H1 (cell line): ENCODE data around the gene OR13G1. TPM values are rescaled to one million over a fixed set of nuclear protein-coding genes. Genes with fewer than 3 reads are reported as not detected.
A peak's percentile ranks its signal among the peaks of the same experiment; 100 is the strongest.

ENCODE experiments used
- CTCF ChIA-PET: fragments of 300-600 bp; sonication (Branson Sonifier 250); formaldehyde crosslinking; loops from one replicate; lab custom pipeline; 2021; ENCODE audit not compliant: partially characterized antibody; lab: Charles Lee
- POLR2A ChIA-PET: fragments of 300-600 bp; sonication (Branson Sonifier 250); formaldehyde crosslinking; loops from one replicate; lab custom pipeline; 2021; ENCODE audit warnings: inconsistent platforms; ENCODE audit not compliant: partially characterized antibody; lab: Charles Lee
- DNase-seq, 2 experiments: peaks; one replicate each; pipeline versions ENCODE4 v3.0.0 to v3.0.0-alpha.2; 2010 to 2022; ENCODE audit warnings: low spot score in 2 of 2, low read depth in 1 of 2, mixed read lengths in 1 of 2
- FAIRE-seq: peaks from 2 replicates; lab custom pipeline; 2011; peaks lifted over from hg19 to GRCh38; lab: Jason Lieb, UNC
- H2AFZ ChIP-seq: 2 replicates; pipeline ENCODE4 v1.8.1; 2012; ENCODE audit warnings: low read length, inconsistent platforms
- H2AK5ac ChIP-seq: 2 replicates; pipeline ENCODE4 v1.6.1; 2013; ENCODE audit warnings: low read depth, low read length
- H2BK120ac ChIP-seq: replicated peaks from 2 replicates; pipeline ENCODE3; 2013; ENCODE audit warnings: low read depth, low read length, inconsistent platforms
- H2BK12ac ChIP-seq: 2 replicates; pipeline ENCODE4 v1.6.1; 2013; ENCODE audit warnings: low read depth, low read length
- H2BK15ac ChIP-seq: 2 replicates; pipeline ENCODE4 v1.6.1; 2013; ENCODE audit warnings: low read length
- H2BK20ac ChIP-seq: 2 replicates; pipeline ENCODE4 v1.6.1; 2013; ENCODE audit warnings: low read length
- H2BK5ac ChIP-seq: 2 replicates; pipeline ENCODE4 v1.6.1; 2013; ENCODE audit warnings: low read depth, low read length
- H3K14ac ChIP-seq: 2 replicates; pipeline ENCODE4 v1.6.1; 2013; ENCODE audit warnings: inconsistent platforms; ENCODE audit not compliant: insufficient read length
- H3K18ac ChIP-seq: 2 replicates; pipeline ENCODE4 v1.6.1; 2013; ENCODE audit warnings: low read length; ENCODE audit errors: extremely low read depth
- H3K23ac ChIP-seq: 2 replicates; pipeline ENCODE4 v1.6.1; 2013; ENCODE audit warnings: inconsistent platforms; ENCODE audit not compliant: insufficient read length
- H3K23me2 ChIP-seq: 2 replicates; pipeline ENCODE4 v1.6.1; 2013; ENCODE audit warnings: low read depth, low read length
- H3K27ac ChIP-seq: 2 replicates; pipeline ENCODE4 v1.6.1; 2011; ENCODE audit warnings: low read depth, low read length, inconsistent platforms
- H3K27me3 ChIP-seq, 4 experiments: replicated peaks in 1 of 4; 1 replicate in 1 of 4; 2 replicates in 3 of 4; pipeline versions ENCODE4 v1.6.1 to v1.8.1; 2011 to 2013; ENCODE audit warnings: low read length in 3 of 4, mild to moderate bottlenecking in 3 of 4, inconsistent platforms in 2 of 4, mixed read lengths in 2 of 4, moderate library complexity in 1 of 4; ENCODE audit not compliant: control insufficient read depth in 3 of 4, insufficient read depth in 3 of 4; ENCODE audit errors: extremely low read depth in 1 of 4
- H3K36me3 ChIP-seq, 4 experiments: 2 replicates each; pipeline versions ENCODE4 v1.6.1 to v1.8.1; 2011 to 2013; ENCODE audit warnings: mild to moderate bottlenecking in 4 of 4, low read length in 3 of 4, moderate library complexity in 2 of 4, control low read depth in 1 of 4, inconsistent platforms in 1 of 4; ENCODE audit not compliant: insufficient read depth in 4 of 4, control insufficient read depth in 2 of 4
- H3K4ac ChIP-seq: replicated peaks from 2 replicates; pipeline ENCODE3; 2013; ENCODE audit warnings: low read length, low read depth, mixed read lengths, inconsistent platforms; ENCODE audit not compliant: insufficient read length
- H3K4me1 ChIP-seq, 4 experiments: replicated peaks in 1 of 4; 1 replicate in 1 of 4; 2 replicates in 3 of 4; pipeline versions ENCODE4 v1.6.1 to v1.8.1; 2011 to 2013; ENCODE audit warnings: low read length in 3 of 4, inconsistent platforms in 2 of 4, mixed read lengths in 1 of 4; ENCODE audit not compliant: insufficient read depth in 4 of 4, control insufficient read depth in 3 of 4
- H3K4me2 ChIP-seq, 2 experiments: 2 replicates each; pipeline versions ENCODE4 v1.6.1 to v1.8.1; 2011 to 2013; ENCODE audit warnings: low read depth in 2 of 2, low read length in 2 of 2, control low read depth in 1 of 2, inconsistent platforms in 1 of 2, mild to moderate bottlenecking in 1 of 2; ENCODE audit not compliant: insufficient read depth in 1 of 2
- H3K4me3 ChIP-seq, 4 experiments: fragments of 200-600, 300-600 bp in 1 of 4; sonication (generic), shearing (Covaris generic), sonication (Bioruptor Twin) in 1 of 4; 2 replicates each; pipeline versions ENCODE4 v1.5.1 to v1.8.1; 2011 to 2016; ENCODE audit warnings: low read length in 4 of 4, low read depth in 3 of 4, control low read depth in 2 of 4, inconsistent platforms in 2 of 4, mild to moderate bottlenecking in 2 of 4, mixed read lengths in 1 of 4, moderate library complexity in 1 of 4; ENCODE audit not compliant: insufficient read depth in 2 of 4; ENCODE audit errors: extremely low read depth in 1 of 4
- H3K56ac ChIP-seq: replicated peaks from 2 replicates; pipeline ENCODE3; 2013; ENCODE audit warnings: low read depth, mild to moderate bottlenecking, mixed read lengths, low read length, inconsistent platforms; ENCODE audit not compliant: insufficient read length
- H3K79me1 ChIP-seq: 2 replicates; pipeline ENCODE4 v1.6.1; 2013; ENCODE audit warnings: low read depth, low read length, control low read depth
- H3K79me2 ChIP-seq, 2 experiments: 2 replicates each; pipeline versions ENCODE4 v1.6.1 to v1.8.1; 2012 to 2013; ENCODE audit warnings: low read length in 2 of 2, mild to moderate bottlenecking in 2 of 2, inconsistent platforms in 1 of 2; ENCODE audit not compliant: insufficient read depth in 2 of 2, control insufficient read depth in 1 of 2
- H3K9ac ChIP-seq, 4 experiments: replicated peaks in 1 of 4; 1 replicate in 1 of 4; 2 replicates in 3 of 4; pipeline versions ENCODE4 v1.6.1 to v1.8.1; 2011 to 2013; ENCODE audit warnings: low read depth in 3 of 4, low read length in 3 of 4, control low read depth in 2 of 4, mild to moderate bottlenecking in 2 of 4, moderate library complexity in 2 of 4, inconsistent platforms in 1 of 4; ENCODE audit errors: extremely low read depth in 1 of 4
- H3K9me3 ChIP-seq, 2 experiments: 2 replicates each; pipeline versions ENCODE4 v1.6.1 to v1.8.1; 2012 to 2013; ENCODE audit warnings: mild to moderate bottlenecking in 2 of 2, moderate library complexity in 2 of 2, control low read depth in 1 of 2, inconsistent platforms in 1 of 2, low read depth in 1 of 2, low read length in 1 of 2, mixed read lengths in 1 of 2; ENCODE audit not compliant: insufficient read depth in 2 of 2
- H4K20me1 ChIP-seq, 2 experiments: replicated peaks in 1 of 2; 2 replicates each; pipeline versions ENCODE3 to v1.8.1; 2011 to 2013; ENCODE audit warnings: inconsistent platforms in 2 of 2, low read length in 2 of 2, mild to moderate bottlenecking in 1 of 2; ENCODE audit not compliant: insufficient read depth in 2 of 2, control insufficient read depth in 1 of 2
- H4K5ac ChIP-seq: 2 replicates; pipeline ENCODE4 v1.6.1; 2013; ENCODE audit warnings: low read length, low read depth, mixed read lengths, inconsistent platforms; ENCODE audit not compliant: insufficient read length
- H4K8ac ChIP-seq: 2 replicates; pipeline ENCODE4 v1.8.0; 2013; ENCODE audit warnings: mild to moderate bottlenecking, moderate library complexity, low read length, inconsistent platforms; ENCODE audit not compliant: insufficient read depth; ENCODE audit errors: extremely low read depth
- H4K91ac ChIP-seq: replicated peaks from 2 replicates; pipeline ENCODE3; 2013; ENCODE audit warnings: low read length, mixed read lengths, inconsistent platforms; ENCODE audit not compliant: insufficient read length
- CHD1 ChIP-seq: IDR thresholded peaks from 2 replicates; pipeline ENCODE4 v1.6.1; 2012; ENCODE audit warnings: low read depth, low read length, improper control_type of control experiment
- CREB1 ChIP-seq: IDR thresholded peaks from 2 replicates; pipeline ENCODE4 v1.6.1; 2012; ENCODE audit warnings: inconsistent platforms
- EZH2 ChIP-seq: fragments of 200-600 bp; sonication (generic); IDR thresholded peaks from 2 replicates; pipeline ENCODE4 v1.7.1; 2012; ENCODE audit warnings: low read depth, mild to moderate bottlenecking, moderate library complexity, low read length, inconsistent platforms; ENCODE audit not compliant: severe bottlenecking
- FOSL1 ChIP-seq: IDR thresholded peaks from 2 replicates; pipeline ENCODE4 v1.6.1; 2011; ENCODE audit warnings: mild to moderate bottlenecking, low read depth, low read length, moderate library complexity; ENCODE audit not compliant: insufficient read depth
- JUN ChIP-seq: IDR thresholded peaks from 2 replicates; pipeline ENCODE4 v1.6.1; 2011; ENCODE audit warnings: low read depth, mild to moderate bottlenecking, improper control_type of control experiment, low read length
- KDM1A ChIP-seq: fragments of 200-600, 300-600 bp; sonication (generic); IDR thresholded peaks from 2 replicates; pipeline ENCODE4 v1.7.1; 2016; ENCODE audit warnings: mild to moderate bottlenecking, low read length, borderline replicate concordance
- KDM4A ChIP-seq: IDR thresholded peaks from one replicate; pipeline ENCODE4 v1.7.1; 2012; ENCODE audit warnings: low read depth, mild to moderate bottlenecking, moderate library complexity, low read length, inconsistent platforms; ENCODE audit not compliant: severe bottlenecking
- MAFK ChIP-seq: IDR thresholded peaks from 2 replicates; pipeline ENCODE4 v1.6.1; 2012; ENCODE audit warnings: low read depth, mild to moderate bottlenecking, improper control_type of control experiment, low read length
- NANOG ChIP-seq: IDR thresholded peaks from 2 replicates; pipeline ENCODE4 v1.6.1; 2011; ENCODE audit warnings: low read length, low read depth, mild to moderate bottlenecking, inconsistent platforms; ENCODE audit not compliant: insufficient read depth, poor library complexity, severe bottlenecking
- RBBP5 ChIP-seq: IDR thresholded peaks from 2 replicates; pipeline ENCODE4 v1.7.1; 2012; ENCODE audit warnings: low read depth, mild to moderate bottlenecking, inconsistent platforms, low read length, moderate library complexity, borderline replicate concordance
- SP1 ChIP-seq: IDR thresholded peaks from 2 replicates; pipeline ENCODE4 v1.6.1; 2011; ENCODE audit warnings: low read depth, low read length
- ZNF274 ChIP-seq: IDR thresholded peaks from 2 replicates; pipeline ENCODE4 v1.7.0; 2012; ENCODE audit warnings: low read length, borderline replicate concordance; ENCODE audit errors: extremely low read depth
- WGBS, 2 experiments: shearing (Covaris generic) in 1 of 2; methylation state at CpG; one replicate each; pipeline versions ENCODE4 v1.1.6 to v1.1.7; 2013 to 2015; ENCODE audit warnings: low lambda C conversion rate in 2 of 2, mixed read lengths in 2 of 2, inconsistent platforms in 1 of 2, low coverage in 1 of 2, missing lambda C conversion rate in 1 of 2; ENCODE audit not compliant: insufficient replicate concordance in 2 of 2, insufficient coverage in 1 of 2, insufficient read length in 1 of 2; ENCODE audit errors: extremely low coverage in 1 of 2, missing lambda C conversion rate in 1 of 2; 5-methylcytosine and 5-hydroxymethylcytosine counted together
- polyA plus RNA-seq, 7 experiments: library from polyadenylated mRNA; depleted of rRNA in 3 of 7; stranded (reverse) in 5 of 7; unstranded in 2 of 7; fragments of >200 nt in 5 of 7; fragments of 200-250 nt in 2 of 7; gene quantifications; 1 replicate in 5 of 7; 2 replicates in 1 of 7; 4 replicates in 1 of 7; pipeline versions ENCODE4 v1.2.1 to v1.2.3, GENCODE V29; 2011 to 2013; ENCODE audit warnings: missing spikeins in 2 of 7, mixed read lengths in 2 of 7
- total RNA-seq: library from RNA; stranded (reverse); fragmentation: NEBNext Ultra II Directional; extraction: Animal tissue kit (Norgen Biotek cat#: 25700); gene quantifications from 2 replicates; pipeline ENCODE4 v1.2.1, GENCODE V29; 2021
- TF ChIP-seq, protein P1 (sequence below): IDR thresholded peaks from 2 replicates; pipeline ENCODE4 v1.6.1; 2011; ENCODE audit warnings: low read depth, mild to moderate bottlenecking, low read length; ENCODE audit not compliant: insufficient read depth

The OR13G1 gene
- total and polyA plus RNA-seq, 2 of the 8 experiments (the other 6 are each of a cell fraction or from before 2014, with no cell fraction given) = not detected

DNA sequence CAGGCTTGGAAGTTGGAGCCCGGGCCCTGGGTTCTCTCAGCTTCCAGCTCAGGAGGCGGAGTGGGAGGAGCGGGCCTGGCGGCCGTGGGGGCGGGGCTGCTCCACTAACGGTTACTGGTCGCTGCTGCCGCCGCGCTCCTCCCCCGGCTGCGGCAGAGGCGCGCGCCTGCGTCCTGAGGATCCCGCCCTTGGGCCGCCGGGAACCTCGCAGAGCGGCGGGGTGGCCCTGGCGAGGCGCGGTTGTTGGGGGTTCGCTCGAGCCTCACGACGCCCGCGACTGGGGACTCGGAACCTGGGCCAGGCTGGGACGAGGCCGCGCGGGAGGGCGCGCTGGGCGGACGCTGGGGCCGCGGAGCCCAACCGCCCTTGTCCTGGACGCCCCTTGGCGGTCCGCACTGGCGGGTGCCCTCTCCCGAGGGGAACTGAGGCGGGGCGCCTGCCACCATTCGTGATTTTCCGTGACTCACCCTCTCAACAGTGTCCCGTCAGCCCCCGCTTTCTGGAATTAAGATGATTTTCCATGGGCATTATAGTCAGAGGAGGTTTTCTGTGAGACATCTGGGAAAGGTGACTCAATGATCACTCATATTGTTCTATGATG lies 40.1 kb downstream of the OR13G1 start:
- ChIA-PET POLR2A (no interaction called here), CTCF (no interaction called here)
- Histone ChIP-seq H3K36me3 (no peaks in the 10 kb centered on the region), H4K91ac (no peak overlapping the region), H3K79me2 (no peaks in the 10 kb centered on the region), H3K23ac (no peak overlapping the region), H2AK5ac (no peak overlapping the region), H3K23me2 (0 out of 2 replicates have a peak, but pooled peaks cover 3% of the 10 kb centered on the region), H4K5ac (no peak overlapping the region), H3K9ac (no peak overlapping the region), H3K4ac (no peak overlapping the region), H3K27ac (no peak overlapping the region), H3K56ac (no peak overlapping the region), H3K79me1 (no peaks in the 10 kb centered on the region), H3K4me2 (peak overlapping the region; percentile 42 to 61; a peak in 3 of 4 replicates), H4K8ac (peak overlapping the region; percentile 93), H2AFZ (no peak overlapping the region), H2BK20ac (no peak overlapping the region), H4K20me1 (no peaks in the 10 kb centered on the region), H2BK12ac (0 out of 2 replicates have a peak overlapping the region, but pooled peaks have one; percentile 27), H2BK15ac (no peak overlapping the region), H3K27me3 (peaks cover 0 to 7% (median 4%) of the 10 kb centered on the region in 4 experiments; a peak in 6 of 7 replicates), H2BK120ac (no peak overlapping the region), H3K18ac (no peak overlapping the region; the same call in 1 of the 2 replicates), H3K9me3 (peaks cover 20 to 66% of the 10 kb centered on the region in 2 experiments), H3K14ac (no peak overlapping the region), H3K4me1 (peaks cover 0 to 5% (median 0%) of the 10 kb centered on the region in 4 experiments; a peak in 1 of 7 replicates), H2BK5ac (no peak overlapping the region), H3K4me3 (peak overlapping the region; percentile 8 to 47 (median 23); a peak in 6 of 8 replicates)
- FAIRE-seq = no peak
- WGBS, 2 experiments = 75% methylated on average over 26 of the region's 55 CpGs; no CpG with 5 or more reads in 1 of the 2 experiments
- DNase-seq = peak; percentile 44 to 83
- TF ChIP-seq RBBP5 (no peak), JUN (no peak), SP1 (no peak), KDM1A (no peak), EZH2 (no peak), CHD1 (no peak), ZNF274 (no peak), CREB1 (no peak), FOSL1 (no peak), NANOG (no peak), MAFK (no peak), KDM4A (peak; percentile 57)
- TF ChIP-seq, protein P1, sequence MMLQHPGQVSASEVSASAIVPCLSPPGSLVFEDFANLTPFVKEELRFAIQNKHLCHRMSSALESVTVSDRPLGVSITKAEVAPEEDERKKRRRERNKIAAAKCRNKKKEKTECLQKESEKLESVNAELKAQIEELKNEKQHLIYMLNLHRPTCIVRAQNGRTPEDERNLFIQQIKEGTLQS = no peak
